Measurements from ENCODE around the gene PDGFC. TPM values are rescaled to one million over a fixed set of nuclear protein-coding genes. Genes with fewer than 3 reads are reported as not detected.

Gene PDGFC
- total RNA-seq, 1 experiment from 2014 or later = 9.8 TPM

- TF ChIP-seq EZH2phosphoT487 (IDR thresholded peaks at IDR 0.05; ENCODE audit: borderline replicate concordance) = no peak
- no peak for TF ChIP-seq ATF3 (IDR thresholded peaks at IDR 0.05)
- no peak for TF ChIP-seq ZNF274 (IDR thresholded peaks at IDR 0.05; ENCODE audit: low read depth, low read length)
- TF ChIP-seq JUND (IDR thresholded peaks at IDR 0.05) = no peak
- TF ChIP-seq FOSL1 (IDR thresholded peaks at IDR 0.05; ENCODE audit: low read depth) = no peak
- TF ChIP-seq TCF7L2 (IDR thresholded peaks at IDR 0.05; ENCODE audit: borderline replicate concordance, extremely low read depth, insufficient read depth, insufficient read length) = no peak
- TF ChIP-seq RAD21 (IDR thresholded peaks at IDR 0.05; ENCODE audit: low read depth) = no peak
- no peak for TF ChIP-seq SRF (IDR thresholded peaks at IDR 0.05; ENCODE audit: low read depth)
- no peak for TF ChIP-seq POLR2A (IDR thresholded peaks at IDR 0.05; ENCODE audit: borderline replicate concordance, extremely low read depth, insufficient read depth, insufficient read length)
- no peak for TF ChIP-seq ZFX (IDR thresholded peaks at IDR 0.05)
- no peak for TF ChIP-seq SIN3A (IDR thresholded peaks at IDR 0.05; ENCODE audit: low read depth)
- TF ChIP-seq YY1 (IDR thresholded peaks at IDR 0.05; ENCODE audit: extremely low read depth, insufficient replicate concordance, low read depth, low read length) = no peak
These were observed 4.1 kb upstream of the PDGFC start (continued) for GRCh38 chr4:156975686-156976085.

DNA sequence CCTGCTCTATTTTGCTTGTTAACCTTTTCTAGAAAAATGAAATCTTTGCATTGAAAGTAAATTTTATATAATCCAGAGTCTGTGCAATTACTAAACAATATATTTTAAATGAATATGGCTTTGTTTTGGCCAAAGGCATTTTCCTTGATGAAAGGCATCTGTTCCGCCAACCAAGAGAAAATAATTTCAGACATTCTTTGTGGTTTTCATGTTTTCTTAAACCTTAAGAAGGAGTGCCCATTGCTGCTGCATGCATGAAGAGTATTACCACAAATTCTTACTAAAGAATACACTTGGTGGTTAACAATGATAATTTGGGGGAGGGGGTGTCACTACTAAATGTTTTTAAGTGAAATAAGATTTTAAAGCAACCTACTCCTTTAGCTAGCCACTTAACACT is 2.7 kb upstream of the PDGFC start:
- H3K79me2 ChIP-seq (ENCODE audit: insufficient read depth, low read length) = peaks cover 4% of the 10 kb centered on the region
- H3K9me2 ChIP-seq (ENCODE audit: insufficient read depth) = no peaks in the 10 kb centered on the region
- intact Hi-C loops (cut with micrococcal nuclease) = loop anchor here (5.0 kb wide), 1 partner anchor 73 kb away; no protein-coding TSS in a partner anchor
- no peak overlapping the region for H3K4me3 ChIP-seq (replicated peaks in 1 of 2; ENCODE audit: low read depth in 1 of 2, low read length in 2 of 2)
- CTCF ChIA-PET = interaction anchor here (0.6 kb wide), 1 partner anchor 843 kb away, joined by 3 read pairs; no protein-coding TSS in a partner anchor
- no peak for DNase-seq (ENCODE audit: low read depth, low spot score)
- H3K27me3 ChIP-seq (ENCODE audit: insufficient read depth, low read length) = no peaks in the 10 kb centered on the region
- RAD21 ChIA-PET (ENCODE audit: low non-redundant PET in 1 of 2, low total read pairs in 2 of 2, uncharacterized antibody in 2 of 2, unreplicated experiment in 2 of 2) = no interaction called here
- BruUV-seq (replicated peaks) = no TSS peak
- peaks cover 0 to 30% of the 10 kb centered on the region in 2 experiments; a peak in 2 of 4 replicates for H3K4me1 ChIP-seq (ENCODE audit: control insufficient read depth in 1 of 2, insufficient read depth in 2 of 2, low read length in 2 of 2)
- H3K9me3 ChIP-seq (ENCODE audit: control insufficient read depth in 1 of 2, insufficient read depth in 1 of 2, low read depth in 1 of 2, low read length in 2 of 2) = no peaks in the 10 kb centered on the region
- no peaks in the 10 kb centered on the region for H3K36me3 ChIP-seq (ENCODE audit: control insufficient read depth in 1 of 2, insufficient read depth in 2 of 2, low read length in 2 of 2)
- H2AFZ ChIP-seq (ENCODE audit: low read depth, low read length, poor library complexity, severe bottlenecking) = no peak overlapping the region
- POLR2A ChIA-PET = no interaction called here
- H4K20me1 ChIP-seq (ENCODE audit: insufficient read depth) = no peaks in the 10 kb centered on the region
- no peak overlapping the region for H3K27ac ChIP-seq (ENCODE audit: low read depth, low read length)
- no peak overlapping the region for H3K4me2 ChIP-seq (ENCODE audit: low read length)
- ATAC-seq = no peak
- H3K9ac ChIP-seq (ENCODE audit: low read length) = no peak overlapping the region
- TF ChIP-seq, protein P1, sequence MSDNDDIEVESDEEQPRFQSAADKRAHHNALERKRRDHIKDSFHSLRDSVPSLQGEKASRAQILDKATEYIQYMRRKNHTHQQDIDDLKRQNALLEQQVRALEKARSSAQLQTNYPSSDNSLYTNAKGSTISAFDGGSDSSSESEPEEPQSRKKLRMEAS (IDR thresholded peaks at IDR 0.05) = no peak
- TF ChIP-seq CBX3 (IDR thresholded peaks at IDR 0.05; ENCODE audit: low read depth) (no peak), EZH2 (IDR thresholded peaks at IDR 0.05) (no peak), ZNF274 (IDR thresholded peaks at IDR 0.05; ENCODE audit: low read depth, low read length) (no peak), YY1 (IDR thresholded peaks at IDR 0.05; ENCODE audit: extremely low read depth, insufficient replicate concordance, low read depth, low read length) (no peak), TCF7L2 (IDR thresholded peaks at IDR 0.05; ENCODE audit: borderline replicate concordance, extremely low read depth, insufficient read depth, insufficient read length) (no peak), SP1 (IDR thresholded peaks at IDR 0.05; ENCODE audit: low read depth) (no peak), SIN3A (IDR thresholded peaks at IDR 0.05; ENCODE audit: low read depth) (no peak), EZH2phosphoT487 (IDR thresholded peaks at IDR 0.05; ENCODE audit: borderline replicate concordance) (no peak), REST (IDR thresholded peaks at IDR 0.05; ENCODE audit: low read depth) (no peak), ZFX (IDR thresholded peaks at IDR 0.05) (no peak), POLR2A (IDR thresholded peaks at IDR 0.05; ENCODE audit: borderline replicate concordance, extremely low read depth, insufficient read depth, insufficient read length) (no peak), RAD21 (IDR thresholded peaks at IDR 0.05; ENCODE audit: low read depth) (no peak), ATF3 (IDR thresholded peaks at IDR 0.05) (no peak)
- TF ChIP-seq, protein P2, sequence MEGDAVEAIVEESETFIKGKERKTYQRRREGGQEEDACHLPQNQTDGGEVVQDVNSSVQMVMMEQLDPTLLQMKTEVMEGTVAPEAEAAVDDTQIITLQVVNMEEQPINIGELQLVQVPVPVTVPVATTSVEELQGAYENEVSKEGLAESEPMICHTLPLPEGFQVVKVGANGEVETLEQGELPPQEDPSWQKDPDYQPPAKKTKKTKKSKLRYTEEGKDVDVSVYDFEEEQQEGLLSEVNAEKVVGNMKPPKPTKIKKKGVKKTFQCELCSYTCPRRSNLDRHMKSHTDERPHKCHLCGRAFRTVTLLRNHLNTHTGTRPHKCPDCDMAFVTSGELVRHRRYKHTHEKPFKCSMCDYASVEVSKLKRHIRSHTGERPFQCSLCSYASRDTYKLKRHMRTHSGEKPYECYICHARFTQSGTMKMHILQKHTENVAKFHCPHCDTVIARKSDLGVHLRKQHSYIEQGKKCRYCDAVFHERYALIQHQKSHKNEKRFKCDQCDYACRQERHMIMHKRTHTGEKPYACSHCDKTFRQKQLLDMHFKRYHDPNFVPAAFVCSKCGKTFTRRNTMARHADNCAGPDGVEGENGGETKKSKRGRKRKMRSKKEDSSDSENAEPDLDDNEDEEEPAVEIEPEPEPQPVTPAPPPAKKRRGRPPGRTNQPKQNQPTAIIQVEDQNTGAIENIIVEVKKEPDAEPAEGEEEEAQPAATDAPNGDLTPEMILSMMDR (IDR thresholded peaks at IDR 0.05 in 2 of 3, conservative IDR thresholded peaks at IDR 0.05 in 1 of 3; ENCODE audit: borderline replicate concordance in 1 of 3, insufficient read depth in 1 of 3, low read depth in 2 of 3, low read length in 2 of 3) = no peak
